NCI-H187 treated with DMSO at 0.1 percent for 48 hours (cell line): ENCODE data around the gene VAMP4.
"Not testable (repeated sequence)": the region's sequence is repeated elsewhere in the genome, so short reads cannot be mapped to it uniquely, and the experiment has no call there.

Source experiments
- DNase-seq: peaks from one replicate; lab custom pipeline; 2025; lab: John Stamatoyannopoulos, UW

The VAMP4 gene

DNA sequence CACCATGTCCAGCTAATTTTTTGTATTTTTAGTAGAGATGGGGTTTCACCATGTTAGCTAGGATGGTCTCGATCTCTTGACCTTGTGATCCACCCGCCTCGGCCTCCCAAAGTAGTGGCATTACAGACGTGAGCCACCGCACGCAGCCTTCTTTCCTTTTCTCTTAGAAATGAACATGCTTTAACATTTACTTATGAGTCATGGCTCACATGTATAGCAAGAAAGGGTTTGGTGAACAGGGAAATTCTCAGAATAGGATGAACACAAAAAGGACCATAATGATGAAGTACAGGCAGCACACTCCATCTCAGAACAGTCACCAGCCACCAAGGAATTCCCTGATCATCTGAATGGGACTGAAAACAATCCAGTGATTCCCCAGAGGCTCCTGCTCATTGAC, 9.4 kb upstream of the VAMP4 start:
- DNase-seq = no peak

DNA sequence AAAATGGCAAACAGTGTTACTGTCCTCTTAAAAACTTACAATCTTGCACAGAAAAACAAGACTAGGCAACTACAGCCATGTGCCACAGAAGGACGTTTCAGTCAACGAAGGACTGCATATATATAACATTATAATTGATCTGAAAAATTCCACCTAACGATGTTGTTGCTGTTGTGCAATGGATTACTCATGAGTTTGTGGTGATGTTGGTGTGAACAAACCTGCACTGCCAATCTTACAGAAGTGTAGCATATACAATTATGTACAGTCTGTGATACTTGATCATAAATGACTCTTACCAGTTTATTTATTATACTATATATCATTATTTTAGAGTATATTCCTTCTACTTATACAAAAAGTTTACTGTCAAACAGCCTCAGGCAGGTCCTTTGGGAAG, 6.8 kb upstream of the VAMP4 start:
- DNase-seq = no peak

DNA sequence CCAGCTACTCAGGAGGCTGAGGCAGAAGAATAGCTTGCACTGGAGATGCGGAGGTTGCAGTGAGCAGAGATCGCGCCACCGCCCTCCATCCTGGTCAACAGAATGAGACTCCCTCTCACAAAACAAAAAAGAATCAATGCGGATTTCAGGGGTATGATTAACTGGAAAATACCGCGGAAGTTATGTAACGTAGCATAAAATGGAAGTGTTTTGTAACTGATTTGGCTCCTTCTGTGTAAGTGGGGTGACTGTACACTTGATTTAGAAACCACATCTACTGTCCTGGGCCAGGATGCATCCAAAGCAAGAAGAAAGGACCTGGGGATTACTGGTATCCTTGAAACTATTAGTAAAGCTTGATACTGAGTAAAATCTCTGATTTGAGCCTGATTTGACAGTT, 3.1 kb upstream of the VAMP4 start:
- DNase-seq = no peak

DNA sequence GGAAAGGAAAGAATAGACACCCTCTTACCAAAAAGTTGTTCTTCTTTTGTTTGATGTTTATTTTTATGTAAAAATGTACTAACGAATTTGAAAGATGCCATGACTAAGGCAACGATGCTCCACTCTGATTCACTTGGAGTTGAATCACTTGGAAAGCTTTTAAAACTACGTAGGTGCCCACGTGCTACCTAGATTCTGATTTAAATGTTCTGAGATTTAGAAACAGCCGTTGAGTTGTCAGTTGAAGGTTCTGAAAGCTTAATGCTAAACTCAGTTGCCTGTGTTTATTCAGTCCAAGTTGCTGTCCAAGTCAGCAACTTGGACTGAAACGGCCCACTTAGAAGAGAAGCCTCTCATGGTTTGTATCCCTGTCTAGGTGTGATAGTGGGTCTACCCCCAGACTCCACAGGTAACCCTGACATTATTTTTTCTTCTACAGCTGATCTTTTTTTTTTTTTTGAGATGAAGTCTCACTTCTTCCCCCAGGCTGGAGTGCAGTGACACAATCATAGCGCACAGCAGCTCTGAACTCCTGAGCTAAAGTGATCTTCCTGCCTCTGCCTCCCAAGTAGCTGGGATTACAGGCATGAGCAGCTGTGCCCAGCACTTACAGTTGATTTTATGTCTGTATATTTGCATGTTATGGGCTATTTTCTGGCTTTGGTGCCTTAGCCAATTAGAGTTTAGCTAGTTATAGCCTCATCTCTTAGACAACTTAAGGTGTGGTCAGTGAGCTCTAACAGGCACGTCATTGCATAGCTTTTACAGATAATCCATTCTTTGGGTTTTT, 1.4 kb upstream of the VAMP4 start:
- DNase-seq = no peak

DNA sequence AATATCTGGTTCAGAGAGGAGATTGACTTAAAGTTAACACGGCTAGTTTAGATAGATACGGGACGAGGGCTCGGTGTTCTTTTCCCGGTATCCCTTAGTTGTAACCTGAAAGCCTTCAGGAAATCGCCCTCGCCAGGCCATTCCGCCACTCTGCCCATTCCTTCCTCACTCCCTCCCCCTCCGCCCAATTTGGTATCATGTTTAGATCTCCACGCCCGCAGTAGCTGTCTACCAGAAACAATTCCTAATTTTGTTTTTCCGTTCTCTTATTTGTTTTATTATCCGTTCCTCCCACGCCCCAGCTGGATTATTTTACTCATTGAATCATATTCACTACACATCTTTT, 685 bp upstream of the VAMP4 start:
- DNase-seq = no peak

DNA sequence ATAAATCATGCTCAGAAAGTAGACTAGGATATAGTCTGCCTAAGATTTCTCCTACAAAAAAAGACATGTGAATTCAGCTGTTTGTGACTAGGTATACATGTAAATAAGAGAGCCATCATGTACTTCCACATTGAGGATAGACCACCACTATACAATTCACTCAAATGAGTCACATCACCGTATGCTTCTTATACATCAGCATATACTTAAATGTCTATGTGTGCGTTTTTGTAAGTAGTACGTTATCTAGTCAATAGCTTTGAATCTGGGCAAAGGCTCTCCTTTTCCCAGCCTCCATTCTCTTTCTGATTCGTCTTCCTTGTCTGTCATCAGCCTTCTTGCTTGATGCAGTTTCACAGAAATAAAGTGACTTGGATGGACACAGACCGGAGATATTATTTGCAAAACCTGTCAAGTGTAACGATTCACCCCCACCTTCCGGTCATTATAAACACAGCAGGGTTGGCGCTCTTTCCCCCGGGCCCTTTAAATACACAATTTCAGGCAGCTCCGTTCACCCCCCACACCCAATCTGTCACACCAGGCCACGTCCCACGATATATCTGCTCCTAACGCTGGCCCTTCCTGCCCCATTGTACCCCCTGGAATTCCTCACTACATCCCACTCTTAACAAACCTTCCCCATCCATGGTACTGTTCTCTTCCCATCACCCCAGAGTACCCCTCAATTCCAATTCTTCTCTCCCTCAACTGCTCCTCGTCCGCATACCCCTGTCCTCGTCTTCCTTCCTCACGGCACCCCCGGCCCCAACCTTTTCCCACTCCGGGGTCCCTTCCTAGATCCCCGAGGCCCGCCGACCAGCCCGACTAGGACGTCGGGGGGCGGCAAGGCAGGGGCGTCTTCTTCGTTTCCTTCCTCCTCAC, 636 bp downstream of the VAMP4 start:
- DNase-seq = peak; percentile 30

DNA sequence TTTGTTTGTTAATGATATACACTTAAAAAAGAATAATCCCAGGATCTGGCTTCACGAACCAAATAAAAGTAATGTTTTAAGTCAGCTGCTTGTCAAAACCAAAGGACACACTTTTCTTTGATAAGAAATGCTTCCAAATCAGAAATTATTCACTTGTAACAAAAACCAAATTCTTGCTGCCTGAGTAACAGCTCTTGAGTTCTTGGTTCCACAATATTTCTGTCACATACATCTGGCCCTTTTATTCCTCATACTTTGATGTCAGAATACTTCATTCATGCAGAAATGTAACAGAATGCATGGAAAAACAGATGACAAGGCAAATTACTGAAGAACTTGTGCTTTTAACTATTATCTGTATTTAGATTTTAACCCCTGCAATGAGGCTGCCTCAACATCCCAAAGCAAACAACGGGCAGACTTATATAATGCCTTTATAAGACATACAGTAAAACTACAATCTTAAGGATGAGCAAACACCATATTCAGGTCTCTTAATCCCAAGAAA, 1.5 kb downstream of the VAMP4 start:
- no peak for DNase-seq

DNA sequence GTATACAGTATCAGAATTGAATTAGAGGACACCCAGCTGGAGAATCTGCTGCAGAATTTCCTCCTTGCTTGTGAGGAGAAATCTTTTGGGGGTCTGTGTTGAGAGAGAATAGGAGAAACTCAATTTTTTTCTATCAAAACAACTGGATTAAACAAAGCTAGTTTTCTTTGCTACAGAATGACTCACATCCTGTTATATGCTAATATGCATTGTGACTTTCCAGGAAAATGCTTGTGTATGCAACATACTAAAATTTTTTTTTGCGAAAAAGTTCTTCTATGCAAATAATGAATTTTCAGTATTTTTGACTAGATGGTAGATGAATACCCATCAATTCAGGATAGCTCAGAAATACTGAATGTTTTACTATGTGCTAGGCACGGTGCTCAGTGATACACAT, 2.2 kb downstream of the VAMP4 start:
- no peak for DNase-seq

DNA sequence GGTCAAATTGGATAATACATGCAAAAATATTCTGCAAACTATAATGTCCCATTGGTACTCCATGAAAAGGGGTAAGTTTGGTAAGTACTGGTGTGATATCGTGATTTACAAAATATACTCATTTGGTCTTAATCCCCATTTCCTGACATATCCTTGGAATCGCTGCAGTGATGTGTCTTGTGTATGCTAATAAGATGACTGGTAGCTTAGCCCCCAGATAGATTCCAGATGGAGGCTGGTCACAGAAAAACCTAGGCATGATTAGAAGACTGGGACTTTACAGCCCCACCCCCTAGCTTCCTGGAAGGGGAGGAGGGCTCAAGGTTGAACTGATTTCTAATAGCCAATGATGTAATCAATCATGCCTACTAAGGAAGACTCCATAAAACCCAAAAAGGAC, 3.0 kb downstream of the VAMP4 start:
- no peak for DNase-seq

DNA sequence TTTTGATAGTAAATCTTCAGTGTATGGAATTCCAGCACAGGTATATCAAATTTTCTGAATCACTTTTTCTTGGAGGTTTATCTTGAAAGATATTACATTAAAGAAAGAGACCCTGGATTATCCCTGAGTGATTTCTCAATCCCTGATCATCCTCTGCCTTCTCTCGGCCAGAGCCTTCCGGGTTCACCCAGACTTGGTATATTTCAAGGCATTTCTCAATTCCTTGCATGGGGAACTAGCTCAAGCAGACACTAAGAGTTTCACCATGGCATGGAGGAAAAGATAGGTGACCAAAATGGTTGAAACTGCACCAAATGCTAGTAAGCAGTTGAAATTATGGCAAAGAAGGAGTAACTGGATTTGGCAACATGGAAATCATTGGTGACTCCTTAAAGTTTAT, 5.7 kb downstream of the VAMP4 start:
- DNase-seq = no peak

DNA sequence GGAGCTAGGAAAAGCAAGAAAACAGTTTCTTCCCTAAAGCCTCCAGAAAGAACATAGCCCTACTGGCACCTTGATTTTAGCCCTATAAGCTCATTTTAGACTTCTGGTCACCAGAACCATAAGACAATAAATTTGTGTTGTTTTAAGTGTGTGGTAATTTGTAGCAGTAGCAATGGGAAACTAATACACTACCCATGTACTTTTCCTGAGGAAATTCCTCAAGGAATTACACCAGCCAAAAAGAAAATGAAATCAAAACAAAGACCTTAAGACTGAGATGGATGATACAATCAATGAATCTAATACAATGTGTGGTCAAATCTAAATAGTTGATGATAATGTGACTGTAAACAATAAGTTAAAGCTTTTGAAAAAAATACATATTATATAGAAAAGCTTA, 11.8 kb downstream of the VAMP4 start:
- no peak for DNase-seq

DNA sequence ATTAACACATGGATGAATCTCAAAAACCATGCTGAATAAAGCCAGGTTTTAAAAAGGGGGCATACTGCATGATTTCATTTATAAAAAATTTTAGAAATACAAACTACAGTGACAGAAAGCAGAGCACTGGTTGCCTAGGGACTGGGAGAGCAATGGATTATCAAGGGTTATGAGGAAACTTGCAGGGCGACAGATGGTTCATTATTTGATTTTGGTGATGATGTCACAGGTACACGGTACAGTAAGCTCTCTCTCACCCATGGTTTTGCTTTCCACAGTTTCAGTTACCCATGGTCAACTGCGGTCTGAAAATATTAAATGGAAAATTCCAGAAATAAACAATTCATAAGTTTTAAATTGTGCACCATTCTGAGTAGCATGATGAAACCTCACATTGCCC, 14.1 kb downstream of the VAMP4 start:
- no peak for DNase-seq

DNA sequence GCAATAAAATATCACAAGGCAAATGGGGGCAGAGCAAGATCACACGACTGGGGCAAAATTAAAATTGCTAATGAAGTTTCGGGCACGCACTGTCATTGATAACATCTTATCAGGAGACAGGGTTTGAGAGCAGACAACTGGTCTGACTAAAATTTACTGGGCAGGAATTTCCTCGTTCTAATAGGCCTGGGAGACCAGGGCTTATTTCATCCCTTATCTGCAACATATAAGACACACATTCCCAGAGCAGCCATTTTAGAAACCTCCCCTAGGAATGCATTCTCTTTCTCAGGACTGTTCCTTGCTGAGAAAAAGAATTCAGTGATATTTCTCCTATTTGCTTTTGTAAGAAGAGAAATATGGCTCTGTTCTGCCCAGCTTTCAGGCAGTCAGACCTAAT, 18.7 kb downstream of the VAMP4 start:
- DNase-seq = not testable (repeated sequence)

DNA sequence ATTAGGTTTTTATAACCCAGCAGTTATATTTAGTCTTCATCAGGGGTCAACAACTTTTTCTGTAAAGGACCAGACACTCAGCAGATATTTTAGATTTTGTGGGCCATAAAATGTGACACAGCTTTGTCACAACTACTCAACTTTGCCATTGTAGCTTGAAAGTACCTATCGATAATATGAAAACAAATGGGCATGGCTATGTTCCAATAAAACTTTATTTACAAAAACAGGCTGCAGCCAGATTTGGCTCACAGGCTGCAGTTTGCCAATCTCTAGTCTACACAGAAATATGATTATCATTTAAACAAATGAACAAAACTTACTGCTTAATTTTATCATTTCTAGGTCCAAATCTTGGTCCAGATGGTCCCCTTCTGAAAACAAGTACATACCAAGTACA, 23.0 kb downstream of the VAMP4 start:
- no peak for DNase-seq

DNA sequence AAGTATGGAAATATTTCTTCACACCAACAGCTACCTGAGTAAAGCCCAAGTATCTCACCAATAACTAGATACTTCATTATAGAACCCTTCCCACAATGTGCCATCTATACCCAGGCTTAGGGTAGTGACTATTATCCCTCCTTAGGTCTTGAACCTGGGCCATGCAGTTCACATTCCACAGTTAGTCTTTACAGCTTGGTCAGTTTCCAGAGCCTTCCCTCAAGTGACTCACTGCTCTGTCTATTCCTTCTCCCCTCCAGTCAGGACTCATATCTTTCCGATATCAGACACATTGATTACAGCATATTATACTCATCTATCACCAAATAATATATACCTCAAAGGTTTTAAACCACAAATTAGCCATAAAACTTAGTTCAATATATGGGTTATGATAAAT, 23.6 kb downstream of the VAMP4 start:
- DNase-seq = no peak

DNA sequence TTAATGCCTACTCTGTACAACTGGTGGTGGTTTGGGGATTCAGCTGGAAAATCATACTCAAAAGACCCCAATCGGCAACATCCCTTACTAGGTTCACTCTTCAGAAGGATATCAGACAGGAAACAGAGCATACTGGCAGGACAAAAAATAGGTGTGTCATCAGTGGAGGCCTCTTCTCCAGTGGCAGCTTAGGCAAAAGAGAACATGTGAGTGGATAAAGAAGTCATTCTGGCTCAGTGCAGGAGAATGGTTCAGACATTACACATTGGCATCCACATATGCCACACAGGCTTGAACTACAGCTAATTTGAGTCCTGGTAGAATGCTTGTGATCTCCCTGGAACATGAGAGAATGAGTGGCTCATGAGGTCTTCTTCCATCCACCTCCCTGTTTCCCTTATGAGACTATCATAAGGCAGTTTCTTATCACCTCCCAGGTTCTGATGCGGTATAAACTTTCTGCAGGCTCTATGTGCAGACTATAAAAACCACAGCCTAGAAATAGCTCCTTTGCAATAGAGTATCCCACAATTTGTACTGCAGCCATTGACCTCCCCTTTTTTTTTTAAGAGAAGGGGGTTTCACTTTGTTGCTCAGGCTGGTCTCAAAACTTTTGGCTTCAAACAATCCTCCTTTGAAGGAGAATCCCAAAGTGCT, 24.7 kb downstream of the VAMP4 start:
- DNase-seq = no peak

DNA sequence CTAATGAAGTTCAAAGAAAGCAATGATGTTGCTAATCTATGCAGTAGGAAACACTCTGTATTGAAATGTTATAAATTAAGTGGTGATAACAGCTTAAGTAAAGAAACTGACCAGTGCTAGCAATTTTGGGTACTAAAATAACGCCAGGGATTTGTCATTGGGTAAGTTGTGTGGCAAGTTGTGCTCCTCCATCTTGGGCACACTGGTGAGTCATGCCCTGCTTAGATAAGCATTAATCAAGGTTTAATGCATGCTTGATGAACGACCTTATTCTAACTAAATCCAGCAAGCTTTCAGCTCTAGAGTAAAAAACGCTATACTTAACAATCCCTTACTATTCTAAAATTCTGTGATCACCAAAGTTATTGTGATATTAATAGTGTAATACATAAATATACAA, 25.2 kb downstream of the VAMP4 start:
- DNase-seq = no peak

DNA sequence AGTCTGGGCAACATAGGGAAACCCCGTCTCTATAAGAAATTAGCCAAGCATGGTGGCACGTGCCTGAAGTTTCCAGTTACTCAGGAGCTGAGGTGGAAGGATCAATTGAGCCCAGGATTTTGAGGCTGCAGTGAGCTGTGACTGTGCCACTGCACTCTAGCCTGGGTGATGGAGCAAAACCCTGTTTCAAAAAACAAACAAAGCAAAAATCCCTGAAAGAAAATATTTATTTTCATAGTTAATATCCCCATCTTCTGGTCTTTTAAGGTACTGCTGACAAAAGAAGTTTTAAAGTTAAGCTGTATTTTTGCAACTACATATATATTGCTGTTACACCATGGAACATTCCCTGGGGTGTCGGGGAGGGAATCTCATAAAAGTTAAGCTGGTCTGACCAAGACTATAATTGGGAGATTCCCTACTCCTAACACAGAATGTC, 26.0 kb downstream of the VAMP4 start:
- no peak for DNase-seq

DNA sequence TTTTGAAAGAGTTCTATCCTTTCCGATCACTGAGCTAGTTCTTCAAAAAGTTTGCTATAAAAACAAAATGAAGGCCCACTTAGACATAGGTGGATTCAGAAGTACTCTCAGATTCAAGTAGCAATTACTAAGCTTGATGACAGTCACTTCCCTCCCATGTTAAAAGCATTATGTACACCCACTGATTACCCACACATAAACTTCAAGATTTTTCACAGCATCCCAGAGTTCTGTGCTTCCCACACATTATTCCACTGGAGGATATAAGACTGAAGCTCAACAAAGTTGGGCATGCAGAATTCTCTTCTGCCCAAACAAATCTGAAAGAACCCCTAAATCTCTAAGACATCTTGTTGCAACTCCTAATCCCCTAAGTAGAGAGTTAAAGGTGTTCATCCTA, 29.5 kb downstream of the VAMP4 start:
- DNase-seq = no peak

DNA sequence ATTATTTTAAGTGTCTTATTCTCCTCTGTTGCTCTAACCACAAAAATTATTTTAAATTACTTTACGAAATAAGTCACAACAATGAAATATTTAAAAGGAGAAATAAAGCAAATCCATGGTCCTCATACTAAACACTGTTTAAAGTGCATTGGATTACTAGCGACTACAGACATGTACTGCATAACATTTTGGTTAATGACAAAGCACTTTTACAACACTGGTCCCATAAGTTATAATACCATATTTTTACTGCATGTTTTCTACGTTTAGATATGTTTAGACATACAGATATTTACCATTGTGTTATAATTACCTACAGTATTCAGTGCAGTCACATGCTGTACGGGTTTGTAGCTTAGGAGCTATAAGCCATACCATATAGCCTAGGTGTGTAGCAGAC, 30.2 kb downstream of the VAMP4 start:
- no peak for DNase-seq

DNA sequence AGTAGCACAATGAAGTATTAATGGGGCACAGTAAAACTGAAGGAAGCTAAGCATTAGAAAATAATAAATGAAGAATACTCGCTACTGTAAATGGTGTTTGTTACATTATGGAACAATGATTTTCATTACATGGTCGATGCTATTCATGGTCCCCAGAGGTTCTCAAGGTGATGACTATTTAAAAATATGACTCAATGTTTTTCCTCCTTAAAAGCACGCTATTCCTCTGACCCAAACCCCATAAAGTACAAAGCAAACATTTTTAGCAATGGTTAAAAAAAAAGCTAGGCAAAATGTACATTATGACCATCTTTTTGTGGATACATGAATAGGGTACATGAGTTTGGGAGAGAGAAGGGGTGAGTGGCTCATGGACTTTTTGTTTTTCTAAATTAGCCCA, 34.3 kb downstream of the VAMP4 start:
- no peak for DNase-seq

DNA sequence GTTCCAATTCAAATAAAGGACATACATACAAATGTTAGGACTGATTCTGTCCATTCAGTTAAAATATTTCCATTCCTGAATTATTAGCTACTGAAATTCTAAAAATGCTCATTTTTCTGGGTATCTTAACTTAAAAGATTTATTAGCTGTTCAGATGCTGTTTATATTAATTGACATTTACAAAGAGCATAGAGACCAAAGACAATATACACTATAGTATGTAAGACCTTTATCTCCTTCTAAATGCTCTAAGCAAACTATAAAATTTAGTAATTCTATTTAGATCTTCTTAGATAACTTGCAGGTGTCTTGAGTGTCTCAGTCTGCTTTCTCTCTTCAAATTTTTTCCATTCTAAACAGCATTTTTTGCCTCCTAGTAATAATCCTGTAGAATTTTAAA, 39.3 kb downstream of the VAMP4 start:
- DNase-seq = no peak

DNA sequence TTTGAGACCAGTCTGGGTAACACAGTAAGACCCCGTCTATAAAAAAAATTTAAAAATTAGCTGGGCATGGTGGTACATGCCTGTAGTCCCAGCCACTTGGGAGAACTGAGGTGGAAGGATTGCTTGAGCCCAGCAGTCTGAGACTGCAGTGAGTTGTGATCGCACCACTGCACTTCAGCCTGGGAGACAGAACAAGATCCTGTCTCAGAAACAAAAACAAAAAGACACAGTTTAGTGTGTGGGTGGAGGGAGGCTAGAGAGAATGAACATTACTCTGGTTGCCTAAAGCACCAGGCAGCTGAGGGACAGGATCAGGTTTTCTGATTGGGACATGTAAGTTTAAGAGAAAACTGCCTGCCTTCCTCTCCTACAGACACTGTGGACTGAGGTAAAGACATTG, 42.3 kb downstream of the VAMP4 start:
- DNase-seq = no peak
